Mesothelial cell of epicardium (in vitro differentiated cells): ENCODE data around the gene TMEM134. TPM values are rescaled to one million over a fixed set of nuclear protein-coding genes. Genes with fewer than 3 reads are reported as not detected.
"Not testable (repeated sequence)": the region's sequence is repeated elsewhere in the genome, so short reads cannot be mapped to it uniquely, and the experiment has no call there.

Experiments used
- DNase-seq, 2 experiments: peaks; one replicate each; pipeline ENCODE4 v3.0.0; 2021; ENCODE audit warnings: low spot score in 2 of 2; ENCODE audit not compliant: unreplicated experiment in 2 of 2
- H3K27ac Mint-ChIP-seq: 2 replicates; pipeline ENCODE4 v1.8.0; 2021; ENCODE audit warnings: mixed read lengths
- H3K27me3 Mint-ChIP-seq: 2 replicates; pipeline ENCODE4 v1.8.0; 2021; ENCODE audit warnings: low read depth, mixed read lengths
- H3K36me3 Mint-ChIP-seq: 2 replicates; pipeline ENCODE4 v1.8.0; 2021; ENCODE audit warnings: mixed read lengths
- H3K4me1 Mint-ChIP-seq: 2 replicates; pipeline ENCODE4 v1.8.0; 2021; ENCODE audit warnings: mixed read lengths
- H3K4me3 Mint-ChIP-seq: 2 replicates; pipeline ENCODE4 v1.8.0; 2021; ENCODE audit warnings: mild to moderate bottlenecking, moderate library complexity, mixed read lengths
- H3K9me3 Mint-ChIP-seq: 2 replicates; pipeline ENCODE4 v1.8.0; 2021; ENCODE audit warnings: mixed read lengths
- CTCF ChIP-seq: fragments of 200-600 bp; sonication (generic); IDR thresholded peaks from one replicate; pipeline ENCODE4 v1.5.0; 2021; ENCODE audit warnings: antibody characterized with exemption; ENCODE audit not compliant: unreplicated experiment
- total RNA-seq: library from RNA; stranded (reverse); gene quantifications from 3 replicates; pipeline ENCODE4 v1.2.1, GENCODE V29; 2021

TMEM134 gene
- total RNA-seq, 1 donor from 2014 or later: 69.3 TPM

GRCh38 chr11:67482827-67483798 lies 14.1 kb upstream of the TMEM134 start, which contains the start of gene AIP:
AIP (plus strand) TSS chr11:67483026; CDS start chr11:67483159, 133 bp downstream.
- DNase-seq: peak; percentile 92 to 98
- TF ChIP-seq CTCF: peak; percentile 18
- H3K27me3 Mint-ChIP-seq: no peaks in the 10 kb centered on the region
- peak within 1 kb of the TSS; percentile 92 for H3K27ac Mint-ChIP-seq
- peak within 1 kb of the TSS; percentile 82 for H3K4me3 Mint-ChIP-seq
- peaks cover 31% of the 10 kb centered on the region for H3K4me1 Mint-ChIP-seq
- H3K36me3 Mint-ChIP-seq: peaks cover 11% of the 10 kb centered on the region
- H3K9me3 Mint-ChIP-seq: no peaks in the 10 kb centered on the region

- H3K27ac Mint-ChIP-seq: peak overlapping the region; percentile 92
- H3K27me3 Mint-ChIP-seq: peaks cover under 1% of the 10 kb centered on the region
- H3K4me3 Mint-ChIP-seq: peak overlapping the region; percentile 82
- TF ChIP-seq CTCF: no peak
- peaks cover 31% of the 10 kb centered on the region for H3K4me1 Mint-ChIP-seq
- peaks cover 4% of the 10 kb centered on the region for H3K36me3 Mint-ChIP-seq
- no peaks in the 10 kb centered on the region for H3K9me3 Mint-ChIP-seq
- DNase-seq: no peak
These were observed 13.3 kb upstream of the TMEM134 start for GRCh38 chr11:67482275-67482826.

- H3K9me3 Mint-ChIP-seq, H3K4me1 Mint-ChIP-seq, H3K4me3 Mint-ChIP-seq, H3K36me3 Mint-ChIP-seq, H3K27ac Mint-ChIP-seq, H3K27me3 Mint-ChIP-seq, DNase-seq: not testable (repeated sequence)
These were observed 8.4 kb upstream of the TMEM134 start for GRCh38 chr11:67477344-67478050.

- not testable (repeated sequence) for H3K4me3 Mint-ChIP-seq, H3K27ac Mint-ChIP-seq, H3K9me3 Mint-ChIP-seq, DNase-seq, H3K36me3 Mint-ChIP-seq, H3K4me1 Mint-ChIP-seq, H3K27me3 Mint-ChIP-seq
These were observed 7.6 kb upstream of the TMEM134 start for GRCh38 chr11:67476692-67477091.

GRCh38 chr11:67472882-67473281 lies 3.8 kb upstream of the TMEM134 start:
- peaks cover 8% of the 10 kb centered on the region for H3K4me1 Mint-ChIP-seq
- H3K9me3 Mint-ChIP-seq: no peaks in the 10 kb centered on the region
- TF ChIP-seq CTCF: no peak
- no peaks in the 10 kb centered on the region for H3K36me3 Mint-ChIP-seq
- H3K4me3 Mint-ChIP-seq: no peak overlapping the region
- H3K27ac Mint-ChIP-seq: no peak overlapping the region
- peaks cover 2% of the 10 kb centered on the region for H3K27me3 Mint-ChIP-seq
- DNase-seq: no peak

- no peaks in the 10 kb centered on the region for H3K36me3 Mint-ChIP-seq
- no peak for TF ChIP-seq CTCF
- no peaks in the 10 kb centered on the region for H3K27me3 Mint-ChIP-seq
- no peaks in the 10 kb centered on the region for H3K9me3 Mint-ChIP-seq
- no peak overlapping the region for H3K4me3 Mint-ChIP-seq
- DNase-seq: no peak
- H3K4me1 Mint-ChIP-seq: peaks cover 14% of the 10 kb centered on the region
- H3K27ac Mint-ChIP-seq: no peak overlapping the region
These were observed 1.4 kb upstream of the TMEM134 start for GRCh38 chr11:67470337-67471002.
